Smooth muscle cell (in vitro differentiated cells): ENCODE results near the gene PLA2G4F. TPM values are rescaled to one million over a fixed set of nuclear protein-coding genes. Genes with fewer than 3 reads are reported as not detected.

Source experiments
- DNase-seq: peaks from one replicate; lab custom pipeline; 2025; ENCODE audit not compliant: unreplicated experiment; lab: John Stamatoyannopoulos, UW
- H2AFZ ChIP-seq: fragments of 200-600 bp; sonication (generic); 2 replicates; pipeline ENCODE4 v1.6.0; 2016; ENCODE audit warnings: antibody characterized with exemption, low read depth, mild to moderate bottlenecking
- H3F3A ChIP-seq: fragments of 200-600 bp; sonication (generic); 2 replicates; pipeline ENCODE4 v1.6.0; 2017; ENCODE audit warnings: antibody characterized with exemption, low read depth
- H3K27ac ChIP-seq: fragments of 200-600 bp; sonication (generic); 2 replicates; pipeline ENCODE4 v1.5.1; 2016; ENCODE audit warnings: low read depth, mild to moderate bottlenecking
- H3K27me3 ChIP-seq: fragments of 200-600 bp; sonication (generic); 2 replicates; pipeline ENCODE4 v1.6.1; 2016; ENCODE audit warnings: low read depth, mild to moderate bottlenecking
- H3K36me3 ChIP-seq: fragments of 200-600 bp; sonication (generic); 2 replicates; pipeline ENCODE4 v1.5.1; 2016; ENCODE audit warnings: low read depth
- H3K4me1 ChIP-seq: fragments of 200-600 bp; sonication (generic); 2 replicates; pipeline ENCODE4 v1.5.1; 2016; ENCODE audit warnings: low read depth
- H3K4me2 ChIP-seq: fragments of 200-600 bp; sonication (generic); 2 replicates; pipeline ENCODE4 v1.6.0; 2016; ENCODE audit warnings: mild to moderate bottlenecking
- H3K4me3 ChIP-seq: fragments of 200-600 bp; sonication (generic); 2 replicates; pipeline ENCODE4 v1.5.1; 2016; ENCODE audit warnings: mild to moderate bottlenecking
- H3K79me2 ChIP-seq: fragments of 200-600 bp; sonication (generic); 2 replicates; pipeline ENCODE4 v1.6.0; 2016; ENCODE audit warnings: low read depth, mild to moderate bottlenecking
- H3K9ac ChIP-seq: fragments of 200-600 bp; sonication (generic); 2 replicates; pipeline ENCODE4 v1.6.0; 2016; ENCODE audit warnings: low read depth
- H3K9me3 ChIP-seq: fragments of 200-600 bp; sonication (generic); replicated peaks from 2 replicates; pipeline ENCODE4 v1.5.1; 2016; ENCODE audit warnings: low read depth
- H4K20me1 ChIP-seq: fragments of 200-600 bp; sonication (generic); 2 replicates; pipeline ENCODE4 v1.6.0; 2016; ENCODE audit warnings: low read depth
- CTCF ChIP-seq: fragments of 200-600 bp; sonication (generic); IDR thresholded peaks from 2 replicates; pipeline ENCODE4 v1.5.1; 2017; ENCODE audit warnings: borderline replicate concordance, mild to moderate bottlenecking, antibody characterized with exemption; ENCODE audit not compliant: insufficient read depth, poor library complexity, severe bottlenecking
- WGBS: methylation state at CpG from one replicate; pipeline ENCODE4 v1.1.7; 2016; ENCODE audit warnings: low lambda C conversion rate; 5-methylcytosine and 5-hydroxymethylcytosine counted together
- polyA plus RNA-seq: library from polyadenylated mRNA; unstranded; fragments of >200 nt; fragmentation: Nextera tagmentation; extraction: Ambion mirVana; gene quantifications from 2 replicates; pipeline ENCODE4 v1.2.1, GENCODE V29; 2016
- total RNA-seq: library from RNA; depleted of rRNA; stranded (reverse); fragments of >200 nt; gene quantifications from 2 replicates; pipeline ENCODE4 v1.2.3, GENCODE V29; 2014

Gene PLA2G4F
- total and polyA plus RNA-seq, 2 experiments from 2014 or later: 0.46 to 1.3 TPM

GRCh38 chr15:42141246-42141645, 15.2 kb downstream of the PLA2G4F start:
- no peak overlapping the region for H3K4me2 ChIP-seq
- no peaks in the 10 kb centered on the region for H3K36me3 ChIP-seq
- H3K27ac ChIP-seq: no peak overlapping the region
- H2AFZ ChIP-seq: no peak overlapping the region
- peaks cover 14% of the 10 kb centered on the region for H3K27me3 ChIP-seq
- H3K9ac ChIP-seq: no peak overlapping the region
- no peaks in the 10 kb centered on the region for H4K20me1 ChIP-seq
- H3K4me3 ChIP-seq: no peak overlapping the region
- H3K4me1 ChIP-seq: no peaks in the 10 kb centered on the region
- 83% methylated on average over 7 of the region's 7 CpGs for WGBS
- H3K79me2 ChIP-seq: no peaks in the 10 kb centered on the region
- DNase-seq: no peak
- no peak for TF ChIP-seq CTCF
- H3K9me3 ChIP-seq: no peaks in the 10 kb centered on the region
- no peaks in the 10 kb centered on the region for H3F3A ChIP-seq

GRCh38 chr15:42140383-42141070, 15.9 kb downstream of the PLA2G4F start:
- Histone ChIP-seq H3K4me2 (no peak overlapping the region), H3K27ac (no peak overlapping the region), H4K20me1 (no peaks in the 10 kb centered on the region), H3K79me2 (no peaks in the 10 kb centered on the region), H3F3A (no peaks in the 10 kb centered on the region), H3K9ac (no peak overlapping the region), H3K4me1 (no peaks in the 10 kb centered on the region), H3K9me3 (no peaks in the 10 kb centered on the region), H3K36me3 (no peaks in the 10 kb centered on the region), H2AFZ (no peak overlapping the region), H3K27me3 (peaks cover 14% of the 10 kb centered on the region), H3K4me3 (no peak overlapping the region)
- DNase-seq: no peak
- TF ChIP-seq CTCF: no peak
- whole genome bisulfite sequencing: 82% methylated on average over 8 of the region's 8 CpGs

- H3K36me3 ChIP-seq: no peaks in the 10 kb centered on the region
- WGBS: 77% methylated on average over 6 of the region's 6 CpGs
- H3F3A ChIP-seq: no peaks in the 10 kb centered on the region
- no peak overlapping the region for H3K4me3 ChIP-seq
- DNase-seq: no peak
- no peak overlapping the region for H3K27ac ChIP-seq
- no peaks in the 10 kb centered on the region for H3K4me1 ChIP-seq
- H3K4me2 ChIP-seq: no peak overlapping the region
- no peak overlapping the region for H2AFZ ChIP-seq
- no peak overlapping the region for H3K9ac ChIP-seq
- H3K27me3 ChIP-seq: peaks cover 8% of the 10 kb centered on the region
- no peaks in the 10 kb centered on the region for H4K20me1 ChIP-seq
- no peaks in the 10 kb centered on the region for H3K9me3 ChIP-seq
- TF ChIP-seq CTCF: no peak
- H3K79me2 ChIP-seq: no peaks in the 10 kb centered on the region
Measured at GRCh38 chr15:42139596-42139995, 16.8 kb downstream of the PLA2G4F start.

GRCh38 chr15:42138968-42139386, 17.5 kb downstream of the PLA2G4F start:
- Histone ChIP-seq H3K9me3 (no peaks in the 10 kb centered on the region), H3K79me2 (no peaks in the 10 kb centered on the region), H3F3A (no peaks in the 10 kb centered on the region), H3K4me3 (no peak overlapping the region), H3K36me3 (no peaks in the 10 kb centered on the region), H2AFZ (no peak overlapping the region), H3K4me2 (no peak overlapping the region), H3K9ac (no peak overlapping the region), H3K27ac (no peak overlapping the region), H4K20me1 (no peaks in the 10 kb centered on the region), H3K27me3 (peaks cover 3% of the 10 kb centered on the region), H3K4me1 (no peaks in the 10 kb centered on the region)
- WGBS: 86% methylated on average over 3 of the region's 3 CpGs
- no peak for TF ChIP-seq CTCF
- no peak for DNase-seq
